Measurements from ENCODE around the gene GNS.

The GNS gene

DNA sequence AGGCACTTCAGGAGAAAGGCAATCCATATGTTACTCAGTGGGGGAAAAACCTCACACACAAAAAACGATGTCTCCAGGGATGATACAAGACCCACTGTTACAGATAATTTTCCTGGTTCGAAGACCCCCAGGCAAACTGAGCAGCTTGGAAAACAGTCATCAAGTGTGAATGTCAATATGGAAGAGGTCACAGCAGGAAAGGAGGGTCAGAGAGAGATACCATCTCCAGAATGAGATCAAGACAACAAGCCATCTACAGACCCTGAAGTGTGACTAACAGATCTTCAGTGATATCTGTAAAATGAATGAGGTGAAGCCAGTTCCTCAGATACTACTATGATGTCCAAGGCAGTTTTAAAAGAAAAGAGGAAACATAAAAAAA lies 28.6 kb downstream of the GNS start:
- DNase-seq, result no peak
- no peaks in the 10 kb centered on the region for H3K27me3 Mint-ChIP-seq
- no peak overlapping the region for H3K4me3 Mint-ChIP-seq
- peak overlapping the region in 1 of 2 donors; percentile 57 for H3K27ac Mint-ChIP-seq
- peaks cover 16% of the 10 kb centered on the region for H3K4me1 Mint-ChIP-seq
- ATAC-seq, result no peak
- no peaks in the 10 kb centered on the region for H3K9me3 Mint-ChIP-seq

DNA sequence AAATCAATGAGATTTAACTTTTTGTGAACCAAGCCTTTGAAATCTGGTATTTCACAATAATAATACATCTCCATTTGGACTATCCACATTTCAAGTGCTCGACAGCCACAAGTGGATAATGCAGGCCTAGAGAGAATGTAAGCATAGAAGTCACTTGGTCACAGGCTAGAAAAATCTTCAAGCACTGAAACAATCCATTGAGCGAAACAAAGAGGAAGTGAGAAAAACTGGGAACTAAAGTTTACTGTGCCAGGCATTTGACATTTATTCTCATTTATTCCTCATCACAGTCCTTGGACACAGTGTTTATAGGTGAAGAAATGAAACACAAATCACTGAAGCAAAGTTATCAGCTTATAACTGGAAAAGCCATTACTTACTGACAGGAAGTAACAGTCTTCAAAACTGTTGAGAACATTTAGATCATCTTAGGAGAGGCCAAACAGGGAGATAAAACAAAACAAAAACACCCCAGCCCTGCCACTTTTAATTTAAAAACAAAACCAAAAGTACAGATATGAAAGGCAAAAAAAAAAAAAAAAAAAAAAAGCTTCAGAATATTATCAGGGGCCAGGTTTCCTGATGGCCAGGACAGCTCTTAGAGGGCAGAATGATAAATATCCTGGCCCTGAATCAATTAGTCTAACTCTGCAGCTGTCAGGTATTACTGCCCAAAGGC lies 29.2 kb downstream of the GNS start:
- H3K27me3 Mint-ChIP-seq, result no peaks in the 10 kb centered on the region
- peak overlapping the region in 1 of 2 donors; percentile 8 for H3K4me3 Mint-ChIP-seq
- DNase-seq, result no peak
- H3K4me1 Mint-ChIP-seq, result peaks cover 16% of the 10 kb centered on the region
- ATAC-seq, result no peak
- no peaks in the 10 kb centered on the region for H3K9me3 Mint-ChIP-seq
- H3K27ac Mint-ChIP-seq, result peak overlapping the region; percentile 54 to 89

DNA sequence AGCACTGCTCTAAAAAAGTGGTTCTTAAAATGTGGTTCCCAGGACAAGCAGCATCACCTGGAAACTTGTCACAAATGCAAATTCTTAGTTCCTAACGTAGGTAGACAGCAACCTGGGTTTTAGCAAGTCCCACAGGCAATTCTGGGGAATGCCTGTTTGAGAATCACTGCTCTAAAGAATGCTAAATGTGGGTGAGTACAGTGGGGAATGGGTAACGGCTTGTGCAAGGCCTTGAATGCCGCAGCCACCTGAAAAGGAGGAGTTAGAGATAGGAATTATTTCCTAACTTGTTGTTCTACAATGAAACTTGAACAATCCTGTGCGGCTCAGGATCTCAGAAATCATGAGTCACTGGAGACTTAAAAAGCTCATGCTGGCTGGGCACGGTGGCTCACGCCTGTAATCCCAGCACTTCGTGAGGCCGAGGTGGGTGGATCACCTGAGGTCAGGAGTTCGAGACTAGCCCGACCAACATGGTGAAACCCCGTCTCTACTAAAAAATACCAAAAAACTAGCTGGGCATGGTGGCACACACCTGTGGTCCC lies 34.9 kb downstream of the GNS start:
- DNase-seq (no peak), ATAC-seq (no peak)
- Mint-ChIP-seq H3K27me3 (no peaks in the 10 kb centered on the region), H3K4me3 (no peak overlapping the region), H3K9me3 (no peaks in the 10 kb centered on the region), H3K4me1 (peaks cover 8% of the 10 kb centered on the region), H3K27ac (no peak overlapping the region)

DNA sequence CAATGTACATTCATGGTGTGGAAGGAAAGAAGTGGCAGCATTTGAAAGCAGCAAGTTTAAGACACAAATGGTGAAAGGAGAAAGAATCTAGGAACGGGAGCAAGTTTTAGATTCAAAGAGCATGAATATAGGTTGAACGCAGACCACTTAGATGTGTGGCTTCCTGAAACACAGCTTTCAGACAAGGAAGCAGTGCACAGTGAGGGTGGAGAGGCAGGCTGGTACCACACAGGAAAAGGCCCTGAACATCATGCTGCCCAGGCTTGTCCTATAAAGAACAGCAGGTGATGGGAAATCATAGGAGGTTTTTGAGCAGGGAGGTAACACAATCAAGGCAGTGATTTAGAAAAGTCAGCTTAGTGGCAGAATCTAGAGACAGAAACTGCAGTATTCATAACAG lies 35.6 kb downstream of the GNS start:
- no peaks in the 10 kb centered on the region for H3K27me3 Mint-ChIP-seq
- peaks cover 8% of the 10 kb centered on the region for H3K4me1 Mint-ChIP-seq
- peak overlapping the region in 1 of 2 donors; percentile 67 for H3K27ac Mint-ChIP-seq
- no peak for DNase-seq
- no peak for ATAC-seq
- H3K4me3 Mint-ChIP-seq, result no peak overlapping the region
- no peaks in the 10 kb centered on the region for H3K9me3 Mint-ChIP-seq

DNA sequence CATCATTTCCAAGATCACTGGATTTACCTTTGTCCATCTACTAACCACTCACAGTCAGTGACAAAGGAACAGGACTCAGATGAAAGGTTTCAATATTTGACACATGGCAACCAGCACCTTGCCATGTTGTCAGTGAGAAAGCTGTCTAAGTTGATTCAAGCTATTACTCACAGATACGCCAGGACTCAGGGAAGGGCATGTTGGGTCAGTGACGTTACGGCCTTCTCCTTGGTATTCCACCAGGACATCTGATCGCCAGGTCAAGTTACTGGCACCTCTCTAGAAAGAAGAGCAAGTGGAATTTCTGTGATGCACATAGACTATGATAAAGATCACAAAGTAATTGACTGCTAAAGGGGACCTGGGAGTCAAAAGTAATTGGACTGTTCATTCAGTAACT lies 36.4 kb downstream of the GNS start:
- ATAC-seq, result no peak
- Mint-ChIP-seq H3K4me1 (peaks cover 8% of the 10 kb centered on the region), H3K27me3 (no peaks in the 10 kb centered on the region), H3K9me3 (no peaks in the 10 kb centered on the region), H3K4me3 (no peak overlapping the region), H3K27ac (no peak overlapping the region)
- no peak for DNase-seq

DNA sequence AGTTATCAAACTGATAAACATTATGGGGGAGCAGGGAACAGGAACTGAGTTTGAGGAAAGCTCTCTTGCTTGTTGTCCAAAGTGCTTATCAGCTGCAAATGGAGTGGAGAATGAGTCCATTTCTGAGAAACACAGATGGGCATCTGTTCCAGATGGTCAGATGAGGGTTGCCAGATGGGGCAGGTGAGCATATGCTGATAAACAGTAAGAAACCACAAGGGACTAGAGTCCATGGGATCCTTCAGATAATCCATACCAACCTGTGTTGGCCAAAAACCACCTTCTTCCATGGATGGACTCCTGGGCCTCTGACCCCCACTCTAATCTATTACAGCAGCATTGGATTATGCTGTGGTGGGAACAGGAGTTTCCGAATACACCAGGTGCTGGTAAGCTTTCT lies 38.3 kb downstream of the GNS start:
- Mint-ChIP-seq H3K27me3 (no peaks in the 10 kb centered on the region), H3K4me1 (peaks cover 18% of the 10 kb centered on the region)

DNA sequence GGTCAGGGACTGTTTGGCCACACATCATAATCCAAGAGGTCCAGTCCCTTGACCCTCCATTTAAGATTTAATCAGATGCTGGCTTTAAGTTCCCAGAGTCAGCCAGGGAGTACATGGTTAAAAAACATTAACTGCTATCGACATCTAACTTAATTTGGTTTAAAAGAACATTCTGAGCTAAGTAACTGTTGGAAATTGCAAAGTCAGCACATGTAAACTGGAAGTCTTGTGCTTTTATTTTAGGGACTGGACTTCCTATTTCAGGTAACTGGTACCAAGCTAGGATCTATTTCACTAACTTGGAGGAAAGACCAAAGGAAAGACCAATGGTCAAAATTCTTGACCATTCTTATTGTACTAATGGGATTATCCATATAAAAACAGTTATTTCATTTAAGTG lies 40.6 kb downstream of the GNS start:
- ATAC-seq (no peak), DNase-seq (no peak)
- H3K27me3 Mint-ChIP-seq, result no peaks in the 10 kb centered on the region
- no peaks in the 10 kb centered on the region for H3K9me3 Mint-ChIP-seq
- no peak overlapping the region for H3K27ac Mint-ChIP-seq
- H3K4me1 Mint-ChIP-seq, result peaks cover 22% of the 10 kb centered on the region
- no peak overlapping the region for H3K4me3 Mint-ChIP-seq

More for the DNA sequence above, 38.3 kb downstream of the GNS start:
- Mint-ChIP-seq H3K9me3 (no peaks in the 10 kb centered on the region), H3K27ac (no peak overlapping the region), H3K4me3 (no peak overlapping the region)
- DNase-seq, result no peak
- ATAC-seq, result no peak

DNA sequence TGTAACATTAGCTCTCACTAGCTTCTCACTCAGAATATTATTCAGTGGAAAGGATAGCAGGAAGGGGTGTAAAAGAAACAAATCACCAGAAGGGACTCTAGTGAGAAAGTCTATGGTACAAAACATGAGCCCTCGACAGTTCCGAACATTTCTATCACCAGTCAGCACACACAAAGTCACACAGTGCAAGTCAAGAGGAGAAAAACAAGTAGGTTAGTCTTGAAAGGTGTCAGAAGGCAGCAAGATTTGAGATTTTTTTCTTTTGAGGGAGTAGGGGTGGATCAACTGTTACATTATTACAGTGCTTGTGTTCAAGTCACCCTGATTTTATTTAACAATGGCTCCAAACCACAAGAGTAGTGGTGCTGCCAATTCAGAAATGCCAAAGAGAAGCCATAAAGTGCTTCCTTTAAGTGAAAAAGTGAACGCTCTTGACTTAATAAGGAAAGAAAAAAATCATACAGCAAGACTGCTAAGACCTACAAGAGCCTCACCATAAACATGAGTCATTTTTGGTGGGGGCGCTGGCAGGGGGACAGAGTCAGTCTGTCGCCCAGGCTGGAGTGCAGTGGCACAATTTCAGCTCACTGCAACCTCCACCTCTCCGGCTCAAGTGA lies 42.3 kb downstream of the GNS start:
- no peaks in the 10 kb centered on the region for H3K9me3 Mint-ChIP-seq
- H3K4me3 Mint-ChIP-seq, result no peak overlapping the region
- DNase-seq (no peak), ATAC-seq (no peak)
- H3K27ac Mint-ChIP-seq, result peak overlapping the region in 1 of 2 donors; percentile 82
- H3K27me3 Mint-ChIP-seq, result no peaks in the 10 kb centered on the region
- peaks cover 17% of the 10 kb centered on the region for H3K4me1 Mint-ChIP-seq

DNA sequence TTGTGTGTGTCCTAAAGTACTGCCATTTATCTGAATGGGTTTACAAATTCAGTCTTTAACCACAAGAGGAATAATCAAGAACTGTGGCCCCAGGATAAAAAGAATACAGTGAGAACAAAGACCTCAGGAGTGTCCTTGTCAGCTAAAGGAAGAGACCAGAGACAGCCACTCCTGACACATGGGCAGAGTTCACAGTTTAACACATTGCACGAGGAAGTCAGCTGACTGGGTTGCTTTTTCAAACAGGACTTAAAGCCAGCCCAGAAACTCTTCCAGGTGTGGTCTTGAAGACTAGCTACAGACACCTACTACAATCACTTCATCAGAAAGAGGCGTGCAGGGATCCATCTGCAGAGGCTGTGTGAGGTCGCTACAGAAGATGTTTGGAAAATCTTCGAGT lies 42.8 kb downstream of the GNS start:
- no peak for DNase-seq
- Mint-ChIP-seq H3K4me1 (peaks cover 17% of the 10 kb centered on the region), H3K4me3 (no peak overlapping the region), H3K27me3 (no peaks in the 10 kb centered on the region), H3K9me3 (no peaks in the 10 kb centered on the region), H3K27ac (peak overlapping the region in 1 of 2 donors; percentile 82)
- no peak for ATAC-seq

DNA sequence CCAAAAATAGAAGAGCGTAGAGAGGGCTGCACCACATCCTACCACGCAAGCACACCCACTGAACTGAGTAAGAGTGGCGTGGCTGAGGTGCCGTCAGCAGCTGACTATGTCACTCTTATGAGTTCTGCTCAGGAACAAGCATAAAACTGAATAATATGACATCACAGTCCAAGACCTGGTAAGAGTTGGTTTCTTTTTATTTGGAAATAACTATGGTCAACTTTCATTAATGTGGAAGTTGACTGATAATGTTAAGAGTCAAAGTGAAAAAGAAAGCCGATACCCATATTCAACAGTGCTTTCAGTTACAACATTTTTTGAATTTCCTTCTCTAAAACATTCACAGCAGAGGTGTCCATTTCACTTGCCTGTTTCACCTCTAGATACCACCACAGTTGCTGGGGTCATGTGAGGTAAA lies 44.6 kb downstream of the GNS start:
- peak overlapping the region in 1 of 2 donors; percentile 34 for H3K27ac Mint-ChIP-seq
- DNase-seq (peak in 1 of 2 donors; percentile 24), ATAC-seq (peak; percentile 85)
- no peaks in the 10 kb centered on the region for H3K27me3 Mint-ChIP-seq
- no peak overlapping the region for H3K4me3 Mint-ChIP-seq
- H3K9me3 Mint-ChIP-seq, result no peaks in the 10 kb centered on the region
- H3K4me1 Mint-ChIP-seq, result peaks cover 17% of the 10 kb centered on the region

DNA sequence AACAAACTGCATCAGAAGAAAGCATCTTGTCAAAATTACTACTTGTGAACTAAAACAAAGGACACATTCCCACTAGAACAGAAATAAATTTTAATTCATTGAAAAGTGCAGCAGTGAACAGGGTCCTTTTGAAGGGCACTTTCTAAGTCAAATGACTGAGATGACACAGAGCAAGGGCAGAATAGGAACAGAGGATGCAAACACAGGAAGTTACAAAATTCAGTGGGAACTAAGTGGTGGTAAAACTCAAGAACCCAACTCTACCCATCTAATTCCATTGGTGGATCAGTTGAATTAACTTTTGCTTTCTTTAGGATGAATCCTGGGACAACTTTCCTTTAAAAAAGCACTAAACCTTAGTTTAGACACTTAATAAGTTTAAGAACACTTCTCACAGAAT lies 45.8 kb downstream of the GNS start:
- no peak overlapping the region for H3K4me3 Mint-ChIP-seq
- H3K4me1 Mint-ChIP-seq, result peaks cover 17% of the 10 kb centered on the region
- ATAC-seq (no peak), DNase-seq (no peak)
- H3K27me3 Mint-ChIP-seq, result no peaks in the 10 kb centered on the region
- H3K27ac Mint-ChIP-seq, result no peak overlapping the region
- H3K9me3 Mint-ChIP-seq, result no peaks in the 10 kb centered on the region

DNA sequence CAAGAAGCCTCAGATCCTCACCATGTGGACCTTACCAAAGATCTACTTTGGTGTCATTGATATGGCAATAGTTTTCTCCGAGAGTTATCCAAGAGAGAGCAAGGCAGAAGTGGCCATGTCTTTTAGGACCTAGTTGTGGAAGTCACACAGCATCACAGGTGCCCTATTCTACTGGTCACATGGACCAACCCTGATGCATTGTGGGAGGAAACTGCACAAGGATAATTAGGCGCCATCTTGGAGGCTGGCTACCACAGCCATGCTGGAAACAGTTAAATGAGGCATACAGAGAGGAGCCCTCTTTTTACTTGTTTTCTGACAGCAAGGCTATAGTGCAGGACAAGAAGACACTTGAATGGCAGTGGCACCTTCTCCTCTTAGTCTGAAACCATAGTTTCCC lies 49.8 kb downstream of the GNS start:
- no peak overlapping the region for H3K27ac Mint-ChIP-seq
- H3K27me3 Mint-ChIP-seq, result no peaks in the 10 kb centered on the region
- DNase-seq (no peak), ATAC-seq (no peak)
- H3K4me3 Mint-ChIP-seq, result no peak overlapping the region
- H3K4me1 Mint-ChIP-seq, result peaks cover 5% of the 10 kb centered on the region
- H3K9me3 Mint-ChIP-seq, result no peaks in the 10 kb centered on the region

DNA sequence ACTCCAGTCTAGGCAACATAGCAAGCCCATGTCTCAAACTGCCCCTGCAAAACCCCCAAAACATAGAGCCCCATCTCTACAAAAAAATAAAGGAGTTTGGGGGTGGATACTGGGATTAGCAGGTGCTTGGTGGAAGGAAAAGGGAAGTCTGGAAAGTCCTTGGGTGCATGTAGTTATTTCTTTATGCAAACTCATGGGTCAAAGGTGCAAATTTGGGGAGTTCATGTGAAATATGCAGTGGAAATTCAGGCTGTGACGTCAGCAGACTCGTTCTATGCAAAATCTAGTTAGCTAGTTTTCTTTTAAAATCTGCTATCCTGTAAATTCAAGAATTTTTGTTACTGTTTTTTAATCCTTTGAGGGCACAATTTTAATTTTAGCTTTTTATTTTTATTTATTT lies 51.3 kb downstream of the GNS start:
- no peak overlapping the region for H3K4me3 Mint-ChIP-seq
- H3K27me3 Mint-ChIP-seq, result no peaks in the 10 kb centered on the region
- no peak for ATAC-seq
- no peaks in the 10 kb centered on the region for H3K9me3 Mint-ChIP-seq
- no peak overlapping the region for H3K27ac Mint-ChIP-seq
- no peaks in the 10 kb centered on the region for H3K4me1 Mint-ChIP-seq
- no peak for DNase-seq

DNA sequence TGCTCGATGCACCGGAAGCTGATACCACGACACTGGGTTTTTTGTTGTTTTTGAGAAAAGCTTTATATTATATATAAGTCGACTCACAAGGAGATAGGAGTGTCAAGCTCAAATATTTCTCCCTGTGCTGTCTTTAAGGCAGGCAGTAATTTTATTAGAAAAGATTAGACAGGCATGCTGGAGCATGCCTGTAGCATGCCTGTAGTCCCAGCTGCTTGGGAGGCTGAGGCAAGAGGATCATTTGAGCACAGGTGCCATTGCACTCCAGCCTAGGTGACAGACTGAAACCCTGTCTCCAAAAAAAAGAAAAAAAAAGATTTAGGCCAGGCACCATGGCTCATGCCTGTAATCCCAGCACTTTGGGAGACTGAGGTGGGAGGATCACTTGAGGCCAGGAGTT lies 51.8 kb downstream of the GNS start:
- no peaks in the 10 kb centered on the region for H3K9me3 Mint-ChIP-seq
- no peak overlapping the region for H3K4me3 Mint-ChIP-seq
- ATAC-seq, result no peak
- DNase-seq, result no peak
- H3K27ac Mint-ChIP-seq, result peak overlapping the region in 1 of 2 donors; percentile 48
- H3K27me3 Mint-ChIP-seq, result no peaks in the 10 kb centered on the region
- peaks cover under 1% of the 10 kb centered on the region for H3K4me1 Mint-ChIP-seq

DNA sequence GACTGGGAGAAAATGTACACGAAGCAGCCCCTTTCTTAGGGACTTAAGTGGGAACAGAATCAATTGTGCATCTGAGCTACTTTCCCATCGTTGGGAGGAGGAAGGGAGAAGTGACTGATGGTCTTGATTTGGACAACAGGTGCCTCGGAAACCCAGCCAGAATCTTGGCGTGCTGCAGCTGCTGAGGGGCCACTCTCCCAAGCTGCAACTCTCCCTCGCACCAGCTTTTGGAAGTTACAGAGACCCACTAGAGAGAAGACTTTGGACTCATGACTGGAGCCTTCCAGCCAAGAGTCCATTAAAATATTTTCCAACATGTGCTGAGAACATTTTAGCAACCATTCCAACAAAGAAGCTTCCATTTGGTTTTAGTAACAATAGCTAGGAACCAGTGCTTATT lies 52.3 kb downstream of the GNS start:
- H3K27ac Mint-ChIP-seq, result no peak overlapping the region
- no peak for DNase-seq
- peaks cover 6% of the 10 kb centered on the region for H3K4me1 Mint-ChIP-seq
- H3K27me3 Mint-ChIP-seq, result no peaks in the 10 kb centered on the region
- H3K4me3 Mint-ChIP-seq, result no peak overlapping the region
- ATAC-seq, result no peak
- H3K9me3 Mint-ChIP-seq, result no peaks in the 10 kb centered on the region

DNA sequence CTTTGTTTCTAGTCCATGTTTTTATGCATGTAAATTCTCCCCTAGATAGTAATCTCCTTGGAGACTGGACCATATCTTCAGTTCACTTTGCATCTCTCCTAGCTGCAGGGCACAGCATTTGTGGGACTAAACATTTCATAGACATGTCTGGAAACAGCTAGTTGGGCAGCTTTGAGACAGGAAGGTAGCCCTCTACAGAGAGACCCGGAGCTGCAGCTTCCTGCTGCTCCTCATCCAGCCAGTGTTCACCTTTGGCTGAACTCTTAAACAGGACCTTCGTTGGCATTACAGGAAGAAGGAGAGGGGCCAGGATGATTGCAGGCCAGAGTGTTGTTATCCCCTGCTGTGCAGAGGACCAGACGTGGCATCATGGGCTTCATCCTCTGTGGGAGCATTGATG lies 52.9 kb downstream of the GNS start:
- no peaks in the 10 kb centered on the region for H3K9me3 Mint-ChIP-seq
- no peaks in the 10 kb centered on the region for H3K27me3 Mint-ChIP-seq
- no peak overlapping the region for H3K4me3 Mint-ChIP-seq
- ATAC-seq (no peak), DNase-seq (no peak)
- peaks cover 11% of the 10 kb centered on the region for H3K4me1 Mint-ChIP-seq
- H3K27ac Mint-ChIP-seq, result no peak overlapping the region

All from stimulated activated naive CD8-positive, alpha-beta T cell treated with anti-CD3 and anti-CD28 coated beads, Interleukin-15, amount 100 ng/mL, for 72 hours (primary cell).